ENCODE data around the gene PHLDB1. TPM values are rescaled to one million over a fixed set of nuclear protein-coding genes. Genes with fewer than 3 reads are reported as not detected.
"Not testable (repeated sequence)": the region's sequence is repeated elsewhere in the genome, so short reads cannot be mapped to it uniquely, and the experiment has no call there.

Gene PHLDB1
- total RNA-seq, 1 donor = 4.0 TPM

DNA sequence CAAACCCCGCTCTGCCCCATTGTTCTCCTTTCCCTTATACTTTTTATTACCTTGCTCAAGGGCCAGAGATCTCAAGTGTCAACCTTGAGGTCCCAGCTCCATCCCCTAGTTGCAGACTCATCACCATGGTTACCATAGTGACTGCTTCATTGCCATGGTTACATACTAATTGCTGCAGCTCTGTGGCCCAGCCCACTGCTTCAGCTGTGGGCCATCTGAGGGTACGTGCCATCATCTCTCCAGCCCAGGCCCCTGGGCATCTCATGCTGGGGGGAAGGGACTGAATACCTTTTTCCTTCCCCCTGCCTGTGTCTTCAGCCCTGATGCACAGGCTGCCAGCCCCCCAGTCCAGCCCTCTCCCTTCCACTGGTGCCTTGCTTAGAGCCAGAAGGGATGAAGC is 49.8 kb downstream of the PHLDB1 start:
- DNase-seq (ENCODE audit: low read depth in 2 of 3, low spot score in 2 of 3) = no peak

DNA sequence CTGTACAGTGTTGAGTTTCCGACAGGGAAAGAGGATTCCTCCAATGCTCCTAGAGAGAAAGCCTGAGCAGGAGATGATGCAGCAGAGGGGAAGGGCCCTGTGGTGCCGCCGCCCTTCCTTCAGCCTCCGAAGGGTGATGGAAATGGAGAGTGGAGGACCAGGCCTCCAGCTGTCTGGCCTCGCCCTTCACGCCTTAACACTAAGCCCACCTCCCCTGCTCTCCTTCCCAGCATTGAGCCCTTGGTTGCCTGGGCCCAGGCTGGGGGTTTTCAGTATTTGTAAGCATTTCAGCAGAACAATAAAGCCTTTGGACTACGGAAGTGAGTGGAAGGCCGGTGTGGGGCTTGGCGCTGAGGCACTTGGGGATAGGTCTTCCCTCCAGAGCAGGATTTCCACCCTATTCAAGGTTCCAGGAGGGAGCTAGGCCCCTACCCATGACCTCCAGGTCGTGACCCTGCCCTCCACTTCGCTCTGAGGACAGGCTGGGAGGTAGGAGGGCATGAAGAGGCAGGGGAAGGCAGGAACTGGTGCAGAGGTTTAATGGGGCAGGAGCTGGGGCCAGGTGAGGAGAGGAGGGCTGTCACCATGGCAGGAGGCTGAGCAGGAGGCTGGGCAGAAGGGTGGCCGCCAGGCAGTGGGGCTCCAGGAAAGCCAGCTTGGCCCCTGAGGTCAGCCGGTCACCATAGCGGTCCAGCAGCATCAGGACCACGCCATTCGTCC is 50.5 kb downstream of the PHLDB1 start:
- no peak for DNase-seq (ENCODE audit: low read depth in 2 of 3, low spot score in 2 of 3)

- peak in 1 of 3 donors; percentile 8 for DNase-seq (ENCODE audit: low read depth in 2 of 3, low spot score in 2 of 3)
Measured at GRCh38 chr11:118658429-118659313, 51.3 kb downstream of the PHLDB1 start.

GRCh38 chr11:118659314-118659952 is 52.0 kb downstream of the PHLDB1 start:
- DNase-seq (ENCODE audit: low read depth in 2 of 3, low spot score in 2 of 3) = peak; percentile 54 to 93 (median 80)

- no peak for DNase-seq (ENCODE audit: low read depth in 2 of 3, low spot score in 2 of 3)
Measured at GRCh38 chr11:118659953-118660680, 52.7 kb downstream of the PHLDB1 start.

DNA sequence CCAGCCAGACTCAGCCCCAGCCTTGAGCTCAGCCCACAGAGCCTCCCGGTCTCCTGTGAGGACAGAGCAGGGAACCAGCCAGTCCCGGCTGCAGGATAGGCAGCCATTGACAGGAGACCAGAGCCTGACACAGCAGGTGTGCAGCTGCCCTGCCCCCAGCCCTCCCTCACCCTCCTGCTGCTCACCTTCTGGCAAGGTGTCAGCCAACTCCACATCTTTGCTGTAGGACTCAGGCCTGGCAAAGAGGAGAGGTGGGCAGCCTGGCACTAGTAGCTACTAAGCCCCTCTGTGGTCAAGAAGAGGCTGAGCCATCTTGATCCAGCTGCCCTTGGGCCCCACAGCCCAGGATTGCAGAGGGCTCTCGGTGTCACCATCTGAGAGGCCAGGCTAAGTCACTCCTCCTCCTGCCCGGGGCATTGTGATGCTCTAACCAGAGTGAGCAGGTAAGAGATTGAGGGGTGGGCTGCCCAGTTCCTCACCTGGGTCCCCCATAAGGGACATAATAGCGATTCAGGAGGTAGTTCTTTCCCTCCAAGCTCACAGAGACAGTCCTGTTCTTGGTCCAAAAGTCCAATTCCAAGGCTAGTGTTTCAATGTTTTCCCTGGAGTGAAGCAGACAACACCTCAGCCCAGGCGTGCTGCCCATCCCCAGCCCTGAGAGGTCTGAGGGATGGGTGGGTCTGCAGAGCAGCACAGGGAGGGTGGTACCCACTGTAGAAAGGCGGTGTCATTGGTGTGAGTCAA is 53.4 kb downstream of the PHLDB1 start:
- no peak for DNase-seq (ENCODE audit: low read depth in 2 of 3, low spot score in 2 of 3)

- no peak for DNase-seq (ENCODE audit: low read depth in 2 of 3, low spot score in 2 of 3)
Measured at GRCh38 chr11:118661425-118662301, 54.2 kb downstream of the PHLDB1 start.

DNA sequence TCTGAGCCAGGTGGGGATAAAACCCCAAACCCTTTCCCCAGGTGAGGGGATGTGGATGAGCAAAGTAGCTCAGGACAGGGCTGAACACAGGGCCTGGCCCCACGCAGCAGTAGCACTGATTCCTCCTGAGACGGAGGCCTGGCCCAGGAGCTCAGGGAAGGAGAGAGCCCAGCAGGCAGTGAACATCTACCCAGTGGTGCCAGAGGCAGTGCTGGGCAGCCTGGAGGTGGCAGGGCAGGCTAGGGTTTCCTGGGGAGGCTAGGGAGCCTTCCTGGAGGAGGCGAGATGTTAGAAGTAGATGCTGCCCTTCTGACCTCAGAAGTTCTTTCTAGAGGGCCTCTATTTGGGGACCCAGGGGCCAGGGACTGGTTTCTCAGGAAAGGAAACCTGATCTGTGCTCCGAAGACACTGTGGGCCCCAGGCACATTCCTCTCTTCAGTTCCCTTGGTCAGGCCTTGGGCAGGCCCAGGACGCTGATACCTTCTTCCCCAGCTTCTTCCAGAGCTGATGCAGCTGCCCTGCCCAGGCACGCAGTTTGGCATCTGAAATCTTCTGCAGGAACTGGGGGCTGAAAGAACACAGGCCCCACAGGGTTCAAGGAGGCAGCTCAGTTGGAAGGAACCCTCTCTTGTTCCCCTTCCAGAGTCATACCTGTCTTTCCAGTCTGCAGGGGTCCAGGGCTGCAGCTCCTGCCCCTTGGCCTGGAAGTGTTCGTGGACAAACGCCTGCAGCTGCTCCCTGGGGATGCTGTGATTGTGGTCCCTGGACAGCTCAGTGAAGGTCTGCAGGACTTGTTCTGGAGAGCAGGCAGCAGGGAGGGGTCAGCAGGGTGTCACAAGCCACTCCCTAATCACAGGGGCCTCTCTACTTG is 55.2 kb downstream of the PHLDB1 start:
- DNase-seq (ENCODE audit: low read depth in 2 of 3, low spot score in 2 of 3) = no peak

GRCh38 chr11:118663381-118663780 is 56.0 kb downstream of the PHLDB1 start:
- no peak for DNase-seq (ENCODE audit: low read depth in 2 of 3, low spot score in 2 of 3)

DNA sequence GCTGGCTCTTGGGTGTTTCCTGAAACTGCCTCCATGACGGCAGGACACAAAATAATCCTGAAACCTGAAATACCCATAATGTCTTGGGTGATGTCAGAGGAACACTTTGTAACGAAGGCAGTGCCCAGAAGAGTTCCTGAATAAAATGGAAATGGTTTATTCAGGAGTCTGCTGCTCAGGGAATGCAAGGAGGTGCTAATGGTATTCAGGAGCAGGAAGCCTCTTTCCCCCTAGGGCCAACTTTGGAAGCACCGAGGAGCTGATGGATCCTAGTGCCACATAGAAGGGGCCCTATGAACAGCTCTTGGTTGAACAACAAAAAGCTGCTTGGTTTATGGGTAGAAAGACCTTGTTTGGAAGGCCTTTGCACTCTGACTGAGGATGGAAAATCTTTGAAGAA is 56.5 kb downstream of the PHLDB1 start:
- DNase-seq (ENCODE audit: low read depth in 2 of 3, low spot score in 2 of 3) = no peak

DNA sequence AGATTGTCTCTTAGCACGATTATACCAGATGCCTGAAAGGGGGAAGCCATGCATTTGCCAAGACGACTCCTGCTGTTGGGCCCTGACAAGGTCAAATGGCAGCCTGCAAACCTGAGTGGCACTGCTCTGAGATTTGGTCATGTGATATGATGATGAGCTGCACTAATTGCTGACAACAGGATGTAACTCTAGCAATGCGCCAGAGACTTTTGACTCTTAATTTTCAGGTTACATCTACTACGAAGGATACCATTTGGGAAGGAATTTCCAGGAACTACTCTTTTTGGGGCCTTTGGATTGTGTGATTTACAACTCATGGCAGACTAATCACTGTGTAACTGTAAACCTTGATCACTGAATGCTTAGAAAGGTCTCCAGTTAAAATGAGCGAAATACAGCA is 59.0 kb downstream of the PHLDB1 start:
- no peak for DNase-seq (ENCODE audit: low read depth in 2 of 3, low spot score in 2 of 3)

DNA sequence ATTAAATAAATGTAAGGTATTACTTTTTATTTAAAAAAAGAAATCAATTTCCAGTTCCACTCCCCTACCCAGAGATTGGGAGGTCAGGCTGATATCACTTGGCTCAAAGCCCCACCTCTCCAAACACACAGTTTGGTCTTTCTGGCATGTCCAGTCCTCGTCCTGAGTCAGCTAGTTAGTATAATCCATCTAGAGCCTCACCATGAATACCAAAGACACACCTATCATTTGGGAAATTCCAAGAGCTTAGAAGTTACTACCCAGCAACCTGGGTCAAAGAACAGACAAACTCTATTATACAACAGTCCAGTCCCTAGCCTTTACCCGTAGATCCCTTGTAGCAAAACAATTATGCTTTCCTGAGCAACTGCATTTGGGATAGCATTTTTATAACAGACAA is 62.6 kb downstream of the PHLDB1 start:
- no peak for DNase-seq (ENCODE audit: low read depth in 2 of 3, low spot score in 2 of 3)

DNA sequence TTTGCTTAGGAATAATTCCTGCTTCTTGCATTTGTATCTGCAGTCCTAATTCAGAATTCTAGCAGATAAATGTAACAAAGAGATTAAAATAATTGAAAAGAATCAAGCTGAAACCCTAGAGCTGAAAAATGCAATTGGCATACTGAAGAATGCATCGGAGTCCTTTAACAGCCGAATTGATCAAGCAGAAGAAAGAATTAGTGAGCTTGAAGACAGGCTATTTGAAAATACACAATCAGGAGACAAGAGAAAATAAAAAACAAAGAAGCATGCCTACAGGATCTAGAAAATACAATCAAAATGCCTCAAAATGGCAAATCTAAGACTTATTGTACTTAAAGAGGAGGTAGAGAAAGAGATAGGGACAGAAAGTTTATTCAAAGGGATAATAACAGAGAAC is 63.8 kb downstream of the PHLDB1 start:
- no peak for DNase-seq (ENCODE audit: low read depth in 2 of 3, low spot score in 2 of 3)

DNA sequence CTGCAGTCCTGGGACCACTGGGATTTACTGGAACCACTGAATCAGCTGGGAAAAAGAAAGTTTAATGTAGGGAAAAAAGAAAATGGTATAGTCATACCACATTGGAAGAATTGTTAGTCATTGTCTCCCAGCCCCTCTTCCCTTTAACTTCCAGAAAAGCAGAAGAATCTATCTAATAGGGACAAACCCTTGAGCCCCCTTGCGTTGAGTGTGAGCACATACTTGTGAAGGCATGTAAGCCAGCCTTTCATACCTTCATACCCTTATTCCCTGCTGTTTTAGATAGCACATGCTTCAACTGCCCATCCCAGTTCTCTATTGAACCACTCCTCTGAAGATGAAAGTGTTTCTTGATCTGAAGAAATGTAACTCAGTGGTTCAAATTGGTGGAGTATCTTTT is 65.4 kb downstream of the PHLDB1 start:
- no peak for DNase-seq (ENCODE audit: low read depth in 2 of 3, low spot score in 2 of 3)

- no peak for DNase-seq (ENCODE audit: low read depth in 2 of 3, low spot score in 2 of 3)
Measured at GRCh38 chr11:118673361-118674081, 66.1 kb downstream of the PHLDB1 start.

- DNase-seq (ENCODE audit: low read depth in 2 of 3, low spot score in 2 of 3) = no peak
Measured at GRCh38 chr11:118674082-118674435, 66.6 kb downstream of the PHLDB1 start.

- DNase-seq (ENCODE audit: low read depth in 2 of 3, low spot score in 2 of 3) = no peak
Measured at GRCh38 chr11:118677977-118678376, 70.6 kb downstream of the PHLDB1 start.

DNA sequence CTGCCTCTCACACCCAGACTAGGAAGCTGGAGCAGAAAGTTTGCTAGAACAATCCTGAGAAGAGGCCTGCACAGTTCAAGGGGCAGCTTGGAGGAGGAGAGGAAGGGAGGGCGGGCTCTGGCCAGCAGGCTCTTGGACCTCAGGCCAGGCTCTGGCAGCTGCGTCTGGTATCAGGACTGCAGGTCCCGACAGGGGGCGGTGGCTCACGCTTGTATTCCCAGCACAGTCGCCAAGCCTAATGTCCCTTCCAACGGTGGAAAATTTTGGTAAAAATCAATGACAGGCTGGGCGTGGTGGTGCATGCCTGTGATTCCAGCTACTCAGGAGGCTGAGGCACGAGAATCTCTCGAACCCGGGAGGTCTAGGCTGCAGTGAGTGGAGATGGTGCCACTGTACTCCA is 71.5 kb downstream of the PHLDB1 start:
- DNase-seq (ENCODE audit: low read depth in 2 of 3, low spot score in 2 of 3) = not testable (repeated sequence)
